Upper lobe of right lung (tissue), 1 donor: ENCODE results near the gene FAM131C. TPM values are rescaled to one million over a fixed set of nuclear protein-coding genes. Genes with fewer than 3 reads are reported as not detected.
A peak's percentile ranks its signal among the peaks of the same experiment; 100 is the strongest.

Experiments used
- ATAC-seq: fragments of 200-7000 bp; cut with Tn5 transposase; one replicate; pipeline ENCODE4 v1.9.1; 2020; ENCODE audit warnings: mild to moderate bottlenecking, moderate library complexity
- DNase-seq: peaks from one replicate; pipeline ENCODE4 v3.0.0-alpha.2; 2020
- H3K27ac ChIP-seq: fragments of 200-600 bp; one replicate; pipeline ENCODE4 v1.8.0; 2022
- H3K27me3 ChIP-seq: fragments of 200-600 bp; one replicate; pipeline ENCODE4 v1.8.0; 2022; ENCODE audit warnings: mild to moderate bottlenecking
- H3K36me3 ChIP-seq: fragments of 200-600 bp; one replicate; pipeline ENCODE4 v1.8.0; 2022
- H3K4me1 ChIP-seq: fragments of 200-600 bp; one replicate; pipeline ENCODE4 v1.8.0; 2022
- H3K4me3 ChIP-seq: fragments of 200-600 bp; one replicate; pipeline ENCODE4 v1.8.0; 2022; ENCODE audit warnings: mild to moderate bottlenecking
- H3K9me3 ChIP-seq: fragments of 200-600 bp; one replicate; pipeline ENCODE4 v1.8.0; 2022
- intact Hi-C: fragments of 100-400 bp; cut with DNase I; formaldehyde crosslinking; loops from one replicate; pipeline ENCODE4 v1.11.0; 2022
- total RNA-seq: library from RNA; stranded (reverse); fragmentation: NEBNext Ultra II Directional; extraction: Animal tissue kit (Norgen Biotek cat#: 25700); gene quantifications from one replicate; pipeline ENCODE4 v1.2.1, GENCODE V29; 2021
- TF ChIP-seq, protein P1 (sequence below): fragments of 200-600 bp; IDR thresholded peaks from one replicate; pipeline ENCODE4 v1.8.0; 2022; ENCODE audit warnings: antibody characterized with exemption
- donor health status: DM: no; HTN: yes; CAD: no; lungs with severe emphysema.

Gene FAM131C
- total RNA-seq, 1 donor from 2014 or later, result not detected

DNA sequence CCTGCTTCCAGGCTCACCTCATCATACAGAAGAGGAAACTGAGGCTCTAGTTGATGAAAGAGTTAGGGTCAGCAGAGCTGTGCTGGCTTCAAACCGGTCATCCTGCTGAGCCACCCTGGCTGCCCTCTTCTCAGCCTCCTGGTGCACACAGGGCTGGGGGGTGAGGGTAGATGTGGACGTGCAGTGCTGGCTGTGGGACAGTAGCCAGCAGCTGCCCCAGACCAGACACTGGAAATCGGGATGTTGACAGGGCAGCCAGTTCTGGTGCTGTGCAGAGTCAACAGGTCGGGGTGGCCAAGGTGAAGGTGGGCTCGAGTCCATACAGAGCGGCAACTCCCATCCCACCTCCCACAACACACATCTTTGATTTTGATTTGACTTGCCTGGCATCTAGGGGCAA, 53.1 kb downstream of the FAM131C start:
- no peaks in the 10 kb centered on the region for H3K9me3 ChIP-seq
- peaks cover 15% of the 10 kb centered on the region for H3K4me1 ChIP-seq
- no peak overlapping the region for H3K4me3 ChIP-seq
- H3K27ac ChIP-seq, result no peak overlapping the region
- no peaks in the 10 kb centered on the region for H3K27me3 ChIP-seq
- H3K36me3 ChIP-seq, result no peaks in the 10 kb centered on the region
- TF ChIP-seq, protein P1, sequence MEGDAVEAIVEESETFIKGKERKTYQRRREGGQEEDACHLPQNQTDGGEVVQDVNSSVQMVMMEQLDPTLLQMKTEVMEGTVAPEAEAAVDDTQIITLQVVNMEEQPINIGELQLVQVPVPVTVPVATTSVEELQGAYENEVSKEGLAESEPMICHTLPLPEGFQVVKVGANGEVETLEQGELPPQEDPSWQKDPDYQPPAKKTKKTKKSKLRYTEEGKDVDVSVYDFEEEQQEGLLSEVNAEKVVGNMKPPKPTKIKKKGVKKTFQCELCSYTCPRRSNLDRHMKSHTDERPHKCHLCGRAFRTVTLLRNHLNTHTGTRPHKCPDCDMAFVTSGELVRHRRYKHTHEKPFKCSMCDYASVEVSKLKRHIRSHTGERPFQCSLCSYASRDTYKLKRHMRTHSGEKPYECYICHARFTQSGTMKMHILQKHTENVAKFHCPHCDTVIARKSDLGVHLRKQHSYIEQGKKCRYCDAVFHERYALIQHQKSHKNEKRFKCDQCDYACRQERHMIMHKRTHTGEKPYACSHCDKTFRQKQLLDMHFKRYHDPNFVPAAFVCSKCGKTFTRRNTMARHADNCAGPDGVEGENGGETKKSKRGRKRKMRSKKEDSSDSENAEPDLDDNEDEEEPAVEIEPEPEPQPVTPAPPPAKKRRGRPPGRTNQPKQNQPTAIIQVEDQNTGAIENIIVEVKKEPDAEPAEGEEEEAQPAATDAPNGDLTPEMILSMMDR, result no peak
- ATAC-seq (no peak), DNase-seq (no peak)
- intact Hi-C loops, result no loop called here

DNA sequence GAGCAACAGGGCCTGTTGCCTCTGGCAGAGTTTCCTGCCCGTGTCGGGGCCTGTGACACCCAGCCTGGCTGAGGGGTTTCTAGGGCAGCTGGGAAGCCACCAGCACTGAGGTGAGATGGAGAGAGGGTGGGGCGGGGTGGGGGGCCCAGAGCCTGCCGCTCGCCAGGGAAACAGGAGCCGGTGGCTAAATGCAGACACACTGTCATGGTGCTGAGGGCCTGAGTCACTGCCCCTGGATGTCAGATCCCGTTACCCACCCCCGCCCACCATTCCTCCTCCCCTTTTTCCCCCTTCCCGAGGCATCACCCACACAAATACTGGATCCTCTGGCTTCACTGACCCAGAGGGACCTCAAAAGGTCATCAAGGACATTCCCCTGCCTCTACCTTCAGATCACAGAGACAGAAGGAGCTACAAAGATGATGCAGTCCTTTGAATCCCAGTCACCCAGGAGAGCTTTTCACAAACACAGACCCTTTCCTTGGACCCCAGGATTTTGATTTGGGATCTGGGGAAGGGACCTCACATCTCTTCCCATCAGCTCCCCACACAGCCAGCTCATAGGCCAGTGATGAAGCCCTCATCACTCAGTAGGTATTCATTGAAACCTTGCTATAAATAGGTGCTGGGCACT, 53.7 kb downstream of the FAM131C start:
- intact Hi-C loops, result no loop called here
- Histone ChIP-seq H3K4me3 (no peak overlapping the region), H3K36me3 (no peaks in the 10 kb centered on the region), H3K27ac (peak overlapping the region; percentile 78), H3K27me3 (no peaks in the 10 kb centered on the region), H3K4me1 (peaks cover 15% of the 10 kb centered on the region), H3K9me3 (no peaks in the 10 kb centered on the region)
- DNase-seq (no peak), ATAC-seq (no peak)
- TF ChIP-seq, protein P1, result no peak

DNA sequence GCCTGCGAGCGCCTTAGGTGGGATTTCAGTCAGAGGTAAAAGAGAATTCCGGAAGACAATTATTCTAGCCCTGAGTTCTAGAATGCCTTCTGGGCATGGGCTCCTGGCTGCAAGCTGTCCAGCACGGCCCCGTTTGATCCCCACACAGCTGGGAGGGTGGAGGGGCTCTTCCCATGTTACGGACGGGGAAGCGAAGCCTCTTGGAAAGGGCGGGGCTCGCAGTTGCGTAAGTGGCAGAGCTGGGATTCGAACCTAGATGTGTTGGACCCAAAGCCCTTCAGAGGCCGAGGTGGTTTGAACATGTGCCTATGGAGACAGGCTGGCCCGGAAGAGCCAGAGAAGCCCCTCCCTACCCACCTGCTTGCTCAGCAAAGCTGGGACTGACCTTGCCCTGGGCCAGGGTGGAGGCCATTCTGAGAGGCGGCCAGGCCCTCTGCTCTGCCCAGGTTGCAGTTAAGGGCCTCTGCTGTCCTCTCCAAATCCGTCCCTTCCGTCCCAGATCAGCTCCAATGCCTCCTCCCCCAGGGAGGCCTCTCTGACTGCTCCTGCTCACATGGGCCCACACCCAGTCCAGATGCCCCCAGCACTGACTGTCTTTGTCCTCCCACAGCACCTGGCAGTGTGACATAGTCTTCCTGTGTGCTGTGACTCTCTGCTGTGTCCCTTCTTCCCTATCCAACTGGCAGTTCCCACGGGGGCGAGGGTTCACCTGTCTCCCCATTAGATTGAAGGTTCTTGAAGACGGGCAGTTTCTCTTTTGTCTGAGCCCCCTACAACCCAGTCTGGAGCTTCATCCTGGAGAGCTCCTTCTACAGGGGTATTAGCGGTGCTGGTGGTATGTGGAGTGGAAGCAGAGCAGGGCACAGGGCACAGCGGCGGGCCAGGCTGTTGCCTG, 54.5 kb downstream of the FAM131C start:
- H3K27me3 ChIP-seq, result no peaks in the 10 kb centered on the region
- intact Hi-C loops, result no loop called here
- no peak overlapping the region for H3K4me3 ChIP-seq
- DNase-seq (no peak), ATAC-seq (no peak)
- TF ChIP-seq, protein P1, result no peak
- peak overlapping the region; percentile 78 for H3K27ac ChIP-seq
- no peaks in the 10 kb centered on the region for H3K9me3 ChIP-seq
- no peaks in the 10 kb centered on the region for H3K36me3 ChIP-seq
- H3K4me1 ChIP-seq, result peaks cover 15% of the 10 kb centered on the region

DNA sequence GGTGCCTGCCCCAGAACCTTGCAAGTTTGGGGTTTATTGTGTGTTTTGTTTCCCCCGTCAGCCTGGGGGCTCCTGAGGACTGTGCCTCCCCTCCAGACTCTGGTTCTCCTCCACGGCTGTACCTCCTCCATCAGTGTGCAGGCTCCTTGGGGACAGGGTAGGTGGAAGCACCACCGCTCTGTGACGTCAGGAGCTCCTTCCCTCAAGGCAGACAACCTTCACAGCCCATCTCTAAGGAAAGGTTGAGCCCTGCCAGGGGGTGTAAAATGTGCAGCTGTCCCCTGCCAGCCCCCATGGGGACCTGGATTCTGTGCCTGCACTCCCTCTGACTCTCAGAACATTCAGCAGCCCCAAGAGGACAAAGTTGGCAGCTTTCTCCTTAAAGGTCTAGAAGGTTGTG, 55.1 kb downstream of the FAM131C start:
- TF ChIP-seq, protein P1, result no peak
- intact Hi-C loops, result no loop called here
- Histone ChIP-seq H3K27ac (peak overlapping the region; percentile 78), H3K9me3 (no peaks in the 10 kb centered on the region), H3K27me3 (no peaks in the 10 kb centered on the region), H3K4me3 (peak overlapping the region; percentile 33), H3K4me1 (peaks cover 17% of the 10 kb centered on the region), H3K36me3 (no peaks in the 10 kb centered on the region)
- no peak for DNase-seq
- ATAC-seq, result no peak

DNA sequence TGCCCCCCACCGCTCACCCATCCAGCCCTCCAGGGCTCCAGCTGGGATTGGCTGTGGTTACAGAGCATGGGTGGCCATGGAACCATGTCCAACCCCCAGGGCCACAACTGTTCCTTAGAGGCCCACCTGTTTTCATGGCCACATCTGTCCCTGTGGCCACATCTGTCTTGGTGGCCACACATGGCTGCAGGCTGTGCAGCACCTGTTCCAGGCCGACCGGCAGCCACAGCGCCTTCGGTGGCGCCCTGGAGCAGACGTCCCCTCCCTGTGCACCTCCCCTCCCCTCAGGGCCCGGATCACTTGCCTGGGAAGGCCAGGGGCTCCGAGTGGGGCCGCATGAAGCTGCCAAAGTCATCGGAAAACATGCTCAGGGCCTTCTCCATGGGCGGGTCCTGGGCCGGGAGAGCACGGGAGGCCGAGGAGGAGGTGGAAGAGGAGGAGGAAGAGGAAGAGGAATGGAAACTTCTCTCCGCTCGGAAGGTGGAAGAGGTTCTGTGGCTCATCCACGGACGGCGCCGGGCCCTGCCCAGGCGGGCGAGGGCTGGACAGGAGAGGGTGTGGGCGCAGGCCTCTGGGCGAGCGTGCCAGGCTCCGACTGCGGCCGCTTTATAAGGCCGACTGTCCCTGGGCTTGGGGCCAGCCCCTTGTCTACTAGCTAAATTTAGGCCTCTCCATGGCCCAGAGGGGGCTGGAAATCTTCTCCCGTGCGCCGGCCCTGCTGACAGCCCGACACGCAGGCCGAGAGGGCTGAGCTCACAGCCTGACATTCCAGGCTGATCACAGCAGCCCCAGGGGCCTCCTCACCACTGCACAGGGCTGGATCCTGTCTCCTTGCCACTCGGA, 55.8 kb downstream of the FAM131C start, which contains the start of gene HSPB7:
Gene HSPB7 (minus strand): TSS at position 583 of the 843 bp plus-strand sequence. CDS start 80 bp downstream, at position 503.
- ATAC-seq, result peak; percentile 55
- intact Hi-C loops, result no loop called here
- Histone ChIP-seq H3K9me3 (no peaks in the 10 kb centered on the region), H3K4me3 (peak within 1 kb of the TSS; percentile 33), H3K36me3 (no peaks in the 10 kb centered on the region), H3K27me3 (no peaks in the 10 kb centered on the region), H3K4me1 (peaks cover 23% of the 10 kb centered on the region), H3K27ac (peak within 1 kb of the TSS; percentile 78)
- TF ChIP-seq, protein P1, result no peak
- DNase-seq, result peak; percentile 77
